ENCODE measurements around the gene HINT1.
"Not testable (repeated sequence)": the region's sequence is repeated elsewhere in the genome, so short reads cannot be mapped to it uniquely, and the experiment has no call there.

Gene HINT1

GRCh38 chr5:131165119-131165727 is at the start of gene HINT1:
HINT1 (minus strand) TSS chr5:131165256; CDS start chr5:131165205, 51 bp downstream.
- DNase-seq (ENCODE audit: low spot score) = peak; percentile 96

GRCh38 chr5:131214609-131215227 is 49.7 kb upstream of the HINT1 start:
- no peak for DNase-seq (ENCODE audit: low spot score)

GRCh38 chr5:131212471-131213021 is 47.5 kb upstream of the HINT1 start:
- no peak for DNase-seq (ENCODE audit: low spot score)

GRCh38 chr5:131211669-131212068 is 46.6 kb upstream of the HINT1 start:
- no peak for DNase-seq (ENCODE audit: low spot score)

- no peak for DNase-seq (ENCODE audit: low spot score)
Measured at GRCh38 chr5:131210151-131210510, 45.1 kb upstream of the HINT1 start.

GRCh38 chr5:131209506-131210150 is 44.6 kb upstream of the HINT1 start:
- DNase-seq (ENCODE audit: low spot score) = no peak

GRCh38 chr5:131209175-131209505 is 44.1 kb upstream of the HINT1 start:
- no peak for DNase-seq (ENCODE audit: low spot score)

GRCh38 chr5:131206772-131207171 is 41.7 kb upstream of the HINT1 start:
- DNase-seq (ENCODE audit: low spot score) = no peak

GRCh38 chr5:131206061-131206460 is 41.0 kb upstream of the HINT1 start:
- no peak for DNase-seq (ENCODE audit: low spot score)

- DNase-seq (ENCODE audit: low spot score) = no peak
Measured at GRCh38 chr5:131204964-131205363, 39.9 kb upstream of the HINT1 start.

- DNase-seq (ENCODE audit: low spot score) = no peak
Measured at GRCh38 chr5:131200560-131200959, 35.5 kb upstream of the HINT1 start.

GRCh38 chr5:131198625-131199024 is 33.6 kb upstream of the HINT1 start:
- DNase-seq (ENCODE audit: low spot score) = no peak

- DNase-seq (ENCODE audit: low spot score) = peak; percentile 21
Measured at GRCh38 chr5:131196331-131196730, 31.3 kb upstream of the HINT1 start.

- no peak for DNase-seq (ENCODE audit: low spot score)
Measured at GRCh38 chr5:131195696-131196095, 30.6 kb upstream of the HINT1 start.

GRCh38 chr5:131194725-131195124 is 29.7 kb upstream of the HINT1 start:
- no peak for DNase-seq (ENCODE audit: low spot score)

- not testable (repeated sequence) for DNase-seq (ENCODE audit: low spot score)
Measured at GRCh38 chr5:131193897-131194296, 28.8 kb upstream of the HINT1 start.

GRCh38 chr5:131193106-131193505 is 28.1 kb upstream of the HINT1 start:
- DNase-seq (ENCODE audit: low spot score) = no peak

GRCh38 chr5:131186561-131187256 is 21.7 kb upstream of the HINT1 start:
- no peak for DNase-seq (ENCODE audit: low spot score)

GRCh38 chr5:131185523-131186104 is 20.6 kb upstream of the HINT1 start:
- DNase-seq (ENCODE audit: low spot score) = no peak

- no peak for DNase-seq (ENCODE audit: low spot score)
Measured at GRCh38 chr5:131182839-131183238, 17.8 kb upstream of the HINT1 start.

- DNase-seq (ENCODE audit: low spot score) = no peak
Measured at GRCh38 chr5:131180407-131180806, 15.4 kb upstream of the HINT1 start.

GRCh38 chr5:131171276-131171810 is 6.3 kb upstream of the HINT1 start:
- no peak for DNase-seq (ENCODE audit: low spot score)
